Measurements from ENCODE around the gene IRAK2. TPM values are rescaled to one million over a fixed set of nuclear protein-coding genes. Genes with fewer than 3 reads are reported as not detected.

The IRAK2 gene
- total RNA-seq, 2 donors from 2014 or later, result 1.0 to 2.6 TPM

GRCh38 chr3:10194328-10195071, 29.8 kb downstream of the IRAK2 start:
- Histone ChIP-seq H3K9me3 (no peaks in the 10 kb centered on the region), H3K36me3 (no peaks in the 10 kb centered on the region), H3K9ac (ENCODE audit: low read depth in 2 of 2, low read length in 2 of 2) (peak overlapping the region in 1 of 2 donors; percentile 8), H3K27ac (peak overlapping the region; percentile 74), H3K4me1 (peaks cover 42% of the 10 kb centered on the region), H3K4me3 (no peak overlapping the region), H3K27me3 (no peaks in the 10 kb centered on the region)
- intact Hi-C loops (cut with DNase I), result no loop called here
- no peak for TF ChIP-seq CTCF (IDR thresholded peaks at IDR 0.05)
- no peak for DNase-seq

- Histone ChIP-seq H3K4me1 (peaks cover 37% of the 10 kb centered on the region), H3K9me3 (no peaks in the 10 kb centered on the region), H3K36me3 (no peaks in the 10 kb centered on the region), H3K9ac (ENCODE audit: low read depth in 2 of 2, low read length in 2 of 2) (no peak overlapping the region), H3K27me3 (no peaks in the 10 kb centered on the region), H3K4me3 (no peak overlapping the region), H3K27ac (peak overlapping the region; percentile 74)
- DNase-seq, result no peak
- no peak for TF ChIP-seq CTCF (IDR thresholded peaks at IDR 0.05)
- intact Hi-C loops (cut with DNase I), result no loop called here
Observed at GRCh38 chr3:10195366-10196089, 30.8 kb downstream of the IRAK2 start.

- no peaks in the 10 kb centered on the region for H3K9me3 ChIP-seq
- intact Hi-C loops (cut with DNase I), result no loop called here
- no peak overlapping the region for H3K9ac ChIP-seq (ENCODE audit: low read depth in 2 of 2, low read length in 2 of 2)
- TF ChIP-seq CTCF (IDR thresholded peaks at IDR 0.05), result no peak
- H3K27me3 ChIP-seq, result no peaks in the 10 kb centered on the region
- H3K27ac ChIP-seq, result no peak overlapping the region
- no peak overlapping the region for H3K4me3 ChIP-seq
- H3K4me1 ChIP-seq, result peaks cover 30% of the 10 kb centered on the region
- DNase-seq, result no peak
- H3K36me3 ChIP-seq, result no peaks in the 10 kb centered on the region
Observed at GRCh38 chr3:10196389-10197052, 31.8 kb downstream of the IRAK2 start.

GRCh38 chr3:10198226-10198625, 33.5 kb downstream of the IRAK2 start:
- DNase-seq, result no peak
- H3K4me1 ChIP-seq, result peaks cover 26% of the 10 kb centered on the region
- no peaks in the 10 kb centered on the region for H3K9me3 ChIP-seq
- no peak overlapping the region for H3K9ac ChIP-seq (ENCODE audit: low read depth in 2 of 2, low read length in 2 of 2)
- peak overlapping the region; percentile 32 for H3K27ac ChIP-seq
- TF ChIP-seq CTCF (IDR thresholded peaks at IDR 0.05), result no peak
- no peaks in the 10 kb centered on the region for H3K27me3 ChIP-seq
- H3K4me3 ChIP-seq, result no peak overlapping the region
- intact Hi-C loops (cut with DNase I), result no loop called here
- H3K36me3 ChIP-seq, result no peaks in the 10 kb centered on the region

- Histone ChIP-seq H3K4me1 (peaks cover 27% of the 10 kb centered on the region), H3K9me3 (no peaks in the 10 kb centered on the region), H3K27me3 (no peaks in the 10 kb centered on the region), H3K36me3 (no peaks in the 10 kb centered on the region), H3K4me3 (no peak overlapping the region), H3K9ac (ENCODE audit: low read depth in 2 of 2, low read length in 2 of 2) (peak overlapping the region in 1 of 2 donors; percentile 13), H3K27ac (peak overlapping the region; percentile 32)
- no peak for TF ChIP-seq CTCF (IDR thresholded peaks at IDR 0.05)
- intact Hi-C loops (cut with DNase I), result no loop called here
- DNase-seq, result peak; percentile 82
Observed at GRCh38 chr3:10198761-10199649, 34.3 kb downstream of the IRAK2 start.
